Lower leg skin (tissue), 3 donors: ENCODE data around the gene ZP3.

Experiments
- CTCF ChIP-seq, 3 donors: fragments of 450-650 bp; IDR thresholded peaks; one replicate each; pipeline ENCODE4 v1.5.1; 2016; ENCODE audit warnings: antibody characterized with exemption in 3 of 3, mild to moderate bottlenecking in 3 of 3, moderate library complexity in 2 of 3
- POLR2A ChIP-seq, 2 donors: fragments of 450-650 bp; IDR thresholded peaks; one replicate each; pipeline ENCODE4 v1.6.1; 2016 to 2017; ENCODE audit warnings: antibody characterized with exemption in 2 of 2, mild to moderate bottlenecking in 1 of 2, moderate library complexity in 1 of 2

- TF ChIP-seq CTCF (IDR thresholded peaks at IDR 0.05): no peak
- TF ChIP-seq POLR2A (IDR thresholded peaks at IDR 0.05): no peak
Measured at GRCh38 chr7:76426246-76426645, 1.5 kb downstream of the ZP3 start.
